IMR-90 (cell line): Measurements from ENCODE around the gene NLRP1. TPM values are rescaled to one million over a fixed set of nuclear protein-coding genes. Genes with fewer than 3 reads are reported as not detected.

Source experiments
- ATAC-seq: fragments of 200-7000 bp; cut with Tn5 transposase; 2 replicates; pipeline ENCODE4 v1.9.1; 2020; ENCODE audit warnings: low read depth, mild to moderate bottlenecking, moderate library complexity
- BruUV-seq: library from RNA; stranded (reverse); fragments of 400-500 nt; replicated peaks from 2 replicates; lab custom pipeline; 2021; lab: Mats Ljungman, UMichigan
- CTCF ChIA-PET: fragments of 300-600 bp; formaldehyde crosslinking; extraction: SDS; loops from one replicate; lab custom pipeline; 2021; ENCODE audit warnings: antibody characterized with exemption; lab: Yijun Ruan, JAX
- POLR2A ChIA-PET: fragments of 300-600 bp; sonication (Branson Sonifier 250); formaldehyde crosslinking; loops from one replicate; lab custom pipeline; 2022; ENCODE audit warnings: antibody characterized with exemption; ENCODE audit not compliant: unreplicated experiment; lab: Charles Lee
- DNase-seq: peaks from one replicate; pipeline ENCODE4 v3.0.0; 2013
- H2AFZ ChIP-seq: replicated peaks from 2 replicates; pipeline ENCODE3; 2013; ENCODE audit warnings: low read length, mild to moderate bottlenecking; ENCODE audit not compliant: poor library complexity
- H2AK5ac ChIP-seq: 2 replicates; pipeline ENCODE4 v1.6.1; 2013; ENCODE audit warnings: low read depth, low read length, inconsistent platforms
- H2AK9ac ChIP-seq: replicated peaks from 2 replicates; pipeline ENCODE3; 2013; ENCODE audit warnings: mild to moderate bottlenecking, low read depth, low read length, moderate library complexity; ENCODE audit not compliant: poor library complexity
- H2BK120ac ChIP-seq: 2 replicates; pipeline ENCODE4 v1.6.1; 2013; ENCODE audit warnings: low read depth, low read length, inconsistent platforms
- H2BK15ac ChIP-seq: 3 replicates; pipeline ENCODE4 v1.6.1; 2013; ENCODE audit warnings: low read depth, low read length, inconsistent platforms
- H2BK20ac ChIP-seq: 2 replicates; pipeline ENCODE4 v1.6.1; 2013; ENCODE audit warnings: low read depth, mild to moderate bottlenecking, inconsistent platforms, low read length, moderate library complexity
- H2BK5ac ChIP-seq: 2 replicates; pipeline ENCODE4 v1.6.1; 2013; ENCODE audit warnings: mild to moderate bottlenecking, low read depth, low read length, inconsistent platforms; ENCODE audit not compliant: poor library complexity, severe bottlenecking
- H3K14ac ChIP-seq: replicated peaks from 2 replicates; pipeline ENCODE4 v1.6.1; 2013; ENCODE audit warnings: low read depth, low read length, inconsistent platforms
- H3K18ac ChIP-seq: 2 replicates; pipeline ENCODE4 v1.6.1; 2013; ENCODE audit warnings: low read depth, low read length, control low read depth
- H3K23ac ChIP-seq: 2 replicates; pipeline ENCODE4 v1.6.1; 2013; ENCODE audit warnings: low read depth, low read length, inconsistent platforms
- H3K27ac ChIP-seq: 2 replicates; pipeline ENCODE4 v1.5.1; 2013; ENCODE audit warnings: mild to moderate bottlenecking, control low read depth, low read length; ENCODE audit not compliant: insufficient read depth
- H3K27me3 ChIP-seq: 2 replicates; pipeline ENCODE4 v1.6.1; 2013; ENCODE audit warnings: low read length; ENCODE audit not compliant: control insufficient read depth, insufficient read depth
- H3K36me3 ChIP-seq: 2 replicates; pipeline ENCODE4 v1.6.1; 2013; ENCODE audit warnings: low read length, mixed read lengths; ENCODE audit not compliant: control insufficient read depth, insufficient read depth
- H3K4ac ChIP-seq: 2 replicates; pipeline ENCODE4 v1.6.1; 2013; ENCODE audit warnings: low read depth, low read length, inconsistent platforms
- H3K4me1 ChIP-seq: 2 replicates; pipeline ENCODE4 v1.6.1; 2013; ENCODE audit warnings: low read length, mixed read lengths; ENCODE audit not compliant: control insufficient read depth, insufficient read depth
- H3K4me2 ChIP-seq: 2 replicates; pipeline ENCODE4 v1.6.1; 2013; ENCODE audit warnings: low read depth, mild to moderate bottlenecking, control low read depth, low read length, moderate library complexity
- H3K4me3 ChIP-seq: 2 replicates; pipeline ENCODE4 v1.5.1; 2013; ENCODE audit warnings: low read depth, mild to moderate bottlenecking, control low read depth, low read length, moderate library complexity; ENCODE audit not compliant: insufficient read depth
- H3K56ac ChIP-seq: 2 replicates; pipeline ENCODE4 v1.6.1; 2013; ENCODE audit warnings: low read length, inconsistent platforms; ENCODE audit not compliant: insufficient read depth; ENCODE audit errors: extremely low read depth
- H3K79me1 ChIP-seq, 2 experiments: 2 replicates each; pipeline ENCODE4 v1.6.1; 2013; ENCODE audit warnings: low read length in 2 of 2, inconsistent platforms in 1 of 2, low read depth in 1 of 2
- H3K9ac ChIP-seq: 2 replicates; pipeline ENCODE4 v1.6.1; 2013; ENCODE audit warnings: low read depth, low read length, control low read depth
- H3K9me1 ChIP-seq: 2 replicates; pipeline ENCODE4 v1.6.1; 2013; ENCODE audit warnings: low read length, inconsistent platforms; ENCODE audit not compliant: insufficient read depth
- H3K9me3 ChIP-seq: 2 replicates; pipeline ENCODE4 v1.6.1; 2013; ENCODE audit warnings: low read length; ENCODE audit not compliant: control insufficient read depth, insufficient read depth
- H4K20me1 ChIP-seq: 2 replicates; pipeline ENCODE4 v1.6.1; 2013; ENCODE audit warnings: low read length, inconsistent platforms; ENCODE audit not compliant: insufficient read depth
- H4K5ac ChIP-seq: 2 replicates; pipeline ENCODE4 v1.6.1; 2013; ENCODE audit warnings: mild to moderate bottlenecking, low read depth, low read length, control low read depth
- H4K8ac ChIP-seq, 2 experiments: 2 replicates each; pipeline ENCODE4 v1.6.1; 2013; ENCODE audit warnings: low read depth in 2 of 2, low read length in 2 of 2, control low read depth in 1 of 2, inconsistent platforms in 1 of 2
- H4K91ac ChIP-seq: 2 replicates; pipeline ENCODE4 v1.6.1; 2013; ENCODE audit warnings: low read depth, low read length, inconsistent platforms; ENCODE audit not compliant: insufficient read depth
- NFE2L2 ChIP-seq: fragments of 150-350 bp; IDR thresholded peaks from 2 replicates; pipeline ENCODE4 v1.6.1; 2016; ENCODE audit warnings: low read depth, mild to moderate bottlenecking, low read length
- WGBS, 2 experiments: methylation state at CpG; one replicate each; pipeline versions ENCODE4 v1.1.5 to v1.1.7; 2013; ENCODE audit warnings: missing lambda C conversion rate in 2 of 2; ENCODE audit not compliant: insufficient read length in 1 of 2; ENCODE audit errors: extremely low coverage in 2 of 2; 5-methylcytosine and 5-hydroxymethylcytosine counted together
- dilution Hi-C: fragments of 300-500 bp; cut with HindIII; formaldehyde crosslinking; loops from one replicate; pipeline ENCODE4 v1.14.3; 2018; ENCODE audit warnings: low sequenced_read_pairs; ENCODE audit not compliant: unreplicated experiment
- in situ Hi-C: fragments of 300-500 bp; cut with MboI; formaldehyde crosslinking; loops from 3 replicates; pipeline ENCODE4 v1.14.3; 2019; ENCODE audit warnings: low sequenced_read_pairs, inconsistent platforms, mixed read lengths
- intact Hi-C: fragments of 100-400 bp; cut with micrococcal nuclease; formaldehyde crosslinking; loops from 2 replicates; pipeline ENCODE4 v1.10.0; 2022
- polyA plus RNA-seq, 3 experiments: library from polyadenylated mRNA; depleted of rRNA; stranded (reverse); fragments of >200 nt; gene quantifications; 2 replicates each; pipeline ENCODE4 v1.2.3, GENCODE V29; 2012; ENCODE audit warnings: low replicate concordance in 1 of 3
- total RNA-seq: library from RNA; depleted of rRNA; stranded (reverse); fragments of >200 nt; gene quantifications from 2 replicates; pipeline ENCODE4 v1.2.3, GENCODE V29; 2012

Gene NLRP1
- total and polyA plus RNA-seq, 2 of the 4 experiments (the other 2 are of a cell fraction): 134 to 340 TPM

DNA sequence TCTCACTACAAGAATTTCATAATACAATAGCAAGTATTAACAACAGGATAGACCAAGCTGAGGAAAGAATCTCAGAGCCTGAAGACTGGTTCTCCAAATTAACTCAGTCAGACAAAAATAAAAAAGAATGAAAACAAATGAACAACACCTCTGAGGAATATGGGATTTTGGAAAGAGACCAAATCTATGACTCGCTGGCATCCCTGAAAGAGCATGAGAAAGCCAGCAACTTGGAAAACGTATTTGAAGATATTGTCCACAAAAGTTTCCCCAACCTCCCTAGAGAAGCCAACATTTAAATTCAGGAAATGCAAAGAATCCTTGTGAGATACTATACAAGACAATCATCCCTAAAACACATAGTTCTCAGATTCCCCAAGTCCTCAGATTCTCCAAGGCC, 20.9 kb downstream of the NLRP1 start:
- no peak overlapping the region for H4K5ac ChIP-seq

More for the DNA sequence above, 20.9 kb downstream of the NLRP1 start:
- H2BK5ac ChIP-seq: peak overlapping the region; percentile 49
- no peak overlapping the region for H2BK15ac ChIP-seq
- no peak overlapping the region; the same call in 1 of the 2 replicates for H3K18ac ChIP-seq
- H3K4me1 ChIP-seq: no peaks in the 10 kb centered on the region
- H2BK20ac ChIP-seq: no peak overlapping the region
- no peak overlapping the region for H2BK120ac ChIP-seq
- ChIA-PET CTCF (no interaction called here), POLR2A (interaction anchor here (0.5 kb wide), 1 partner anchor 265 kb away, joined by 5 read pairs; no protein-coding TSS in a partner anchor)
- no peak overlapping the region for H3K27ac ChIP-seq
- H2AK9ac ChIP-seq: no peak overlapping the region
- no peak overlapping the region for H4K91ac ChIP-seq
- H4K20me1 ChIP-seq: no peaks in the 10 kb centered on the region
- intact Hi-C loops (no loop called here), dilution Hi-C loops (no loop called here), in situ Hi-C loops (no loop called here)
- H3K36me3 ChIP-seq: peaks cover 13% of the 10 kb centered on the region
- no peak overlapping the region for H3K23ac ChIP-seq
- 0 out of 2 replicates have a peak overlapping the region, but pooled peaks have one; percentile 1 for H3K14ac ChIP-seq
- no peak overlapping the region for H3K4ac ChIP-seq
- peak; percentile 62 for DNase-seq
- BruUV-seq: no TSS peak
- no peak overlapping the region for H3K9ac ChIP-seq
- no peak overlapping the region for H3K56ac ChIP-seq
- no peaks in the 10 kb centered on the region for H3K9me1 ChIP-seq
- peak; percentile 37; the same call in 1 of the 2 replicates for ATAC-seq
- H3K27me3 ChIP-seq: no peaks in the 10 kb centered on the region
- H3K4me3 ChIP-seq: no peak overlapping the region
- H2AFZ ChIP-seq: no peak overlapping the region
- H2AK5ac ChIP-seq: no peak overlapping the region
- TF ChIP-seq NFE2L2: no peak
- peaks cover 16 to 25% of the 10 kb centered on the region in 2 experiments for H3K79me1 ChIP-seq
- H3K9me3 ChIP-seq: no peaks in the 10 kb centered on the region
- no peak overlapping the region for H4K8ac ChIP-seq
- WGBS, 2 experiments: no CpG with 5 or more reads among the region's 2 CpGs
- no peak overlapping the region for H3K4me2 ChIP-seq
